Measurements from ENCODE around the gene FGF2. TPM values are rescaled to one million over a fixed set of nuclear protein-coding genes. Genes with fewer than 3 reads are reported as not detected.

The FGF2 gene
- total and polyA plus RNA-seq, 4 donors, result 0.52 to 1.4 (median 0.98) TPM

GRCh38 chr4:122787940-122788339, 38.7 kb upstream of the FGF2 start:
- no peaks in the 10 kb centered on the region for H3K9me3 ChIP-seq (ENCODE audit: control insufficient read depth in 4 of 4, low read length in 3 of 4)
- H3K36me3 ChIP-seq (ENCODE audit: control insufficient read depth in 4 of 4, insufficient read depth in 3 of 4, low read depth in 1 of 4, low read length in 3 of 4), result no peaks in the 10 kb centered on the region
- no peak for TF ChIP-seq CTCF (IDR thresholded peaks at IDR 0.05; ENCODE audit: low read depth, low read length, missing input control)
- no peak for TF ChIP-seq REST (IDR thresholded peaks at IDR 0.05)
- TF ChIP-seq YY1 (IDR thresholded peaks at IDR 0.05), result no peak
- TF ChIP-seq RAD21 (IDR thresholded peaks at IDR 0.05), result peak; percentile 33
- TF ChIP-seq SP1 (IDR thresholded peaks at IDR 0.05), result peak; percentile 45
- TF ChIP-seq MAX (IDR thresholded peaks at IDR 0.05), result no peak
- no peak for TF ChIP-seq JUND (IDR thresholded peaks at IDR 0.05)
- no peak for TF ChIP-seq FOXA1 (IDR thresholded peaks at IDR 0.05)
- TF ChIP-seq EGR1 (IDR thresholded peaks at IDR 0.05; ENCODE audit: low read depth in 2 of 2), result no peak
- peak; percentile 26 to 28 for TF ChIP-seq RXRA (IDR thresholded peaks at IDR 0.05)
- peak; percentile 54 to 59 for TF ChIP-seq HNF4A (conservative IDR thresholded peaks at IDR 0.05)
- no peak for TF ChIP-seq ZBTB33 (IDR thresholded peaks at IDR 0.05)
- no peak for TF ChIP-seq TAF1 (conservative IDR thresholded peaks at IDR 0.05)
- no peak for TF ChIP-seq HNF4G (IDR thresholded peaks at IDR 0.05)
- no peak for TF ChIP-seq GABPA (IDR thresholded peaks at IDR 0.05 in 1 of 2, conservative IDR thresholded peaks at IDR 0.05 in 1 of 2)
- no peak for TF ChIP-seq ATF3 (IDR thresholded peaks at IDR 0.05)
- TF ChIP-seq NR2F2 (IDR thresholded peaks at IDR 0.05), result no peak
- no peak for TF ChIP-seq FOXA2 (IDR thresholded peaks at IDR 0.05)
- H3K4me3 ChIP-seq (ENCODE audit: low read depth in 1 of 3, low read length in 3 of 3), result no peak overlapping the region
- H3K9ac ChIP-seq (ENCODE audit: low read depth in 1 of 2, low read length in 2 of 2), result no peak overlapping the region
- no peak for DNase-seq (ENCODE audit: low spot score)
- 29% methylated on average over 1 of the region's 1 CpG for WGBS
- H3K27me3 ChIP-seq (ENCODE audit: control insufficient read depth in 4 of 4, insufficient read depth in 4 of 4, low read length in 3 of 4), result no peaks in the 10 kb centered on the region
- peak overlapping the region in 1 of 2 donors; percentile 29 for H3K27ac ChIP-seq (ENCODE audit: low read depth in 1 of 2, low read length in 2 of 2)
- peaks cover 2 to 30% (median 23%) of the 10 kb centered on the region in 4 donors for H3K4me1 ChIP-seq (ENCODE audit: control insufficient read depth in 4 of 4, insufficient read depth in 4 of 4, low read length in 3 of 4)

Measured in liver (tissue), 9 donors.